ENCODE results near the gene BCHE.

The BCHE gene

GRCh38 chr3:165749821-165750220, 87.4 kb downstream of the BCHE start:
- TF ChIP-seq GATA3 (IDR thresholded peaks at IDR 0.05; ENCODE audit: low read depth, low read length) (no peak), GATA2 (IDR thresholded peaks at IDR 0.05; ENCODE audit: low read depth, low read length) (no peak)

- no peak for TF ChIP-seq GATA3 (IDR thresholded peaks at IDR 0.05; ENCODE audit: low read depth, low read length)
- no peak for TF ChIP-seq GATA2 (IDR thresholded peaks at IDR 0.05; ENCODE audit: low read depth, low read length)
Measured at GRCh38 chr3:165749241-165749640, 88.0 kb downstream of the BCHE start.

- TF ChIP-seq GATA2 (IDR thresholded peaks at IDR 0.05; ENCODE audit: low read depth, low read length), result no peak
- no peak for TF ChIP-seq GATA3 (IDR thresholded peaks at IDR 0.05; ENCODE audit: low read depth, low read length)
Measured at GRCh38 chr3:165748094-165748493, 89.1 kb downstream of the BCHE start.

- TF ChIP-seq GATA3 (IDR thresholded peaks at IDR 0.05; ENCODE audit: low read depth, low read length) (no peak), GATA2 (IDR thresholded peaks at IDR 0.05; ENCODE audit: low read depth, low read length) (no peak)
Measured at GRCh38 chr3:165746874-165747273, 90.3 kb downstream of the BCHE start.

GRCh38 chr3:165744025-165744424, 93.2 kb downstream of the BCHE start:
- TF ChIP-seq GATA3 (IDR thresholded peaks at IDR 0.05; ENCODE audit: low read depth, low read length) (no peak), GATA2 (IDR thresholded peaks at IDR 0.05; ENCODE audit: low read depth, low read length) (no peak)

- TF ChIP-seq GATA2 (IDR thresholded peaks at IDR 0.05; ENCODE audit: low read depth, low read length), result no peak
- TF ChIP-seq GATA3 (IDR thresholded peaks at IDR 0.05; ENCODE audit: low read depth, low read length), result no peak
Measured at GRCh38 chr3:165742351-165742750, 94.9 kb downstream of the BCHE start.

- TF ChIP-seq GATA3 (IDR thresholded peaks at IDR 0.05; ENCODE audit: low read depth, low read length), result no peak
Measured at GRCh38 chr3:165729756-165730155, 107.5 kb downstream of the BCHE start.

- TF ChIP-seq GATA3 (IDR thresholded peaks at IDR 0.05; ENCODE audit: low read depth, low read length) (no peak), GATA2 (IDR thresholded peaks at IDR 0.05; ENCODE audit: low read depth, low read length) (no peak)
Measured at GRCh38 chr3:165728924-165729323, 108.3 kb downstream of the BCHE start.

GRCh38 chr3:165725296-165725695, 111.9 kb downstream of the BCHE start:
- TF ChIP-seq GATA2 (IDR thresholded peaks at IDR 0.05; ENCODE audit: low read depth, low read length) (no peak), GATA3 (IDR thresholded peaks at IDR 0.05; ENCODE audit: low read depth, low read length) (no peak)

Measured in SH-SY5Y (cell line).